ENCODE measurements around the gene TTLL5.

Gene TTLL5

GRCh38 chr14:75860561-75861160 is 199.6 kb downstream of the TTLL5 start:
- Histone ChIP-seq H3K36me3 (replicated peaks in 1 of 2; ENCODE audit: control insufficient read depth in 2 of 2, insufficient read depth in 2 of 2, low read length in 2 of 2) (peaks cover 0 to 9% of the 10 kb centered on the region in 2 donors), H3K9me3 (replicated peaks in 1 of 2; ENCODE audit: control insufficient read depth in 2 of 2, insufficient read depth in 1 of 2, low read depth in 1 of 2, low read length in 2 of 2) (no peaks in the 10 kb centered on the region), H4K91ac (ENCODE audit: low read depth, low read length, poor library complexity) (no peak overlapping the region), H3K14ac (ENCODE audit: low read length) (no peak overlapping the region), H2BK12ac (ENCODE audit: low read length) (no peak overlapping the region), H3K4me1 (ENCODE audit: control insufficient read depth in 2 of 2, insufficient read depth in 1 of 2, low read depth in 1 of 2, low read length in 2 of 2) (peaks cover 0 to 2% of the 10 kb centered on the region in 2 donors), H2AFZ (ENCODE audit: low read length) (no peak overlapping the region), H3K18ac (ENCODE audit: low read length) (no peak overlapping the region), H2BK15ac (ENCODE audit: low read length) (no peak overlapping the region), H2AK5ac (ENCODE audit: low read depth, low read length) (no peak overlapping the region), H3K27me3 (ENCODE audit: control insufficient read depth in 3 of 3, insufficient read depth in 3 of 3, low read depth in 1 of 3, low read length in 3 of 3) (no peaks in the 10 kb centered on the region), H3K27ac (replicated peaks; ENCODE audit: low read length) (no peak overlapping the region), H3K4me2 (ENCODE audit: insufficient read depth, low read length, poor library complexity, severe bottlenecking) (no peak overlapping the region), H2BK120ac (ENCODE audit: low read depth, low read length) (no peak overlapping the region), H3K79me1 (ENCODE audit: low read depth, low read length) (no peaks in the 10 kb centered on the region), H3K23ac (ENCODE audit: low read depth, low read length, poor library complexity) (no peak overlapping the region), H4K8ac (ENCODE audit: low read depth, low read length) (no peak overlapping the region), H3K4ac (ENCODE audit: low read length) (no peak overlapping the region), H2BK5ac (ENCODE audit: low read length) (no peak overlapping the region), H3K4me3 (ENCODE audit: low read length in 2 of 2) (no peak overlapping the region), H3K9ac (ENCODE audit: low read depth, low read length, poor library complexity) (no peak overlapping the region)
- no peak for DNase-seq (ENCODE audit: low spot score)
- WGBS, 2 donors (ENCODE audit: extremely low coverage in 2 of 2, insufficient read length in 2 of 2, insufficient replicate concordance in 1 of 2): no CpG with 5 or more reads among the region's 5 CpGs

GRCh38 chr14:75861161-75861621 is 200.1 kb downstream of the TTLL5 start:
- Histone ChIP-seq H4K91ac (ENCODE audit: low read depth, low read length, poor library complexity) (no peak overlapping the region), H2BK15ac (ENCODE audit: low read length) (no peak overlapping the region), H2AK5ac (ENCODE audit: low read depth, low read length) (no peak overlapping the region), H2BK5ac (ENCODE audit: low read length) (no peak overlapping the region), H3K27ac (replicated peaks; ENCODE audit: low read length) (no peak overlapping the region), H3K18ac (ENCODE audit: low read length) (no peak overlapping the region), H2BK12ac (ENCODE audit: low read length) (no peak overlapping the region), H3K36me3 (replicated peaks in 1 of 2; ENCODE audit: control insufficient read depth in 2 of 2, insufficient read depth in 2 of 2, low read length in 2 of 2) (peaks cover 0 to 7% of the 10 kb centered on the region in 2 donors), H3K4me2 (ENCODE audit: insufficient read depth, low read length, poor library complexity, severe bottlenecking) (no peak overlapping the region), H3K9ac (ENCODE audit: low read depth, low read length, poor library complexity) (no peak overlapping the region), H3K4me1 (ENCODE audit: control insufficient read depth in 2 of 2, insufficient read depth in 1 of 2, low read depth in 1 of 2, low read length in 2 of 2) (peaks cover 0 to 2% of the 10 kb centered on the region in 2 donors), H3K4me3 (ENCODE audit: low read length in 2 of 2) (no peak overlapping the region), H2AFZ (ENCODE audit: low read length) (no peak overlapping the region), H3K23ac (ENCODE audit: low read depth, low read length, poor library complexity) (no peak overlapping the region), H2BK120ac (ENCODE audit: low read depth, low read length) (no peak overlapping the region), H3K4ac (ENCODE audit: low read length) (no peak overlapping the region), H4K8ac (ENCODE audit: low read depth, low read length) (no peak overlapping the region), H3K9me3 (replicated peaks in 1 of 2; ENCODE audit: control insufficient read depth in 2 of 2, insufficient read depth in 1 of 2, low read depth in 1 of 2, low read length in 2 of 2) (no peaks in the 10 kb centered on the region), H3K14ac (ENCODE audit: low read length) (no peak overlapping the region), H3K79me1 (ENCODE audit: low read depth, low read length) (no peaks in the 10 kb centered on the region), H3K27me3 (ENCODE audit: control insufficient read depth in 3 of 3, insufficient read depth in 3 of 3, low read depth in 1 of 3, low read length in 3 of 3) (no peaks in the 10 kb centered on the region)
- WGBS, 2 donors (ENCODE audit: extremely low coverage in 2 of 2, insufficient read length in 2 of 2, insufficient replicate concordance in 1 of 2): no CpG with 5 or more reads among the region's 4 CpGs
- DNase-seq (ENCODE audit: low spot score): no peak

- no peak overlapping the region for H2AK5ac ChIP-seq (ENCODE audit: low read depth, low read length)
- no peak overlapping the region for H3K4me2 ChIP-seq (ENCODE audit: insufficient read depth, low read length, poor library complexity, severe bottlenecking)
- DNase-seq (ENCODE audit: low spot score): no peak
- no peak overlapping the region for H4K8ac ChIP-seq (ENCODE audit: low read depth, low read length)
- no peak overlapping the region for H2BK12ac ChIP-seq (ENCODE audit: low read length)
- H3K4me3 ChIP-seq (ENCODE audit: low read length in 2 of 2): no peak overlapping the region
- peaks cover 0 to 7% of the 10 kb centered on the region in 2 donors for H3K36me3 ChIP-seq (replicated peaks in 1 of 2; ENCODE audit: control insufficient read depth in 2 of 2, insufficient read depth in 2 of 2, low read length in 2 of 2)
- H3K18ac ChIP-seq (ENCODE audit: low read length): no peak overlapping the region
- no peaks in the 10 kb centered on the region for H3K27me3 ChIP-seq (ENCODE audit: control insufficient read depth in 3 of 3, insufficient read depth in 3 of 3, low read depth in 1 of 3, low read length in 3 of 3)
- H3K4ac ChIP-seq (ENCODE audit: low read length): no peak overlapping the region
- H3K27ac ChIP-seq (replicated peaks; ENCODE audit: low read length): no peak overlapping the region
- no peaks in the 10 kb centered on the region for H3K9me3 ChIP-seq (replicated peaks in 1 of 2; ENCODE audit: control insufficient read depth in 2 of 2, insufficient read depth in 1 of 2, low read depth in 1 of 2, low read length in 2 of 2)
- no peak overlapping the region for H2BK5ac ChIP-seq (ENCODE audit: low read length)
- no CpG with 5 or more reads among the region's 2 CpGs for WGBS, 2 donors (ENCODE audit: extremely low coverage in 2 of 2, insufficient read length in 2 of 2, insufficient replicate concordance in 1 of 2)
- H2BK15ac ChIP-seq (ENCODE audit: low read length): no peak overlapping the region
- H4K91ac ChIP-seq (ENCODE audit: low read depth, low read length, poor library complexity): no peak overlapping the region
- peaks cover 5 to 6% of the 10 kb centered on the region in 2 donors for H3K4me1 ChIP-seq (ENCODE audit: control insufficient read depth in 2 of 2, insufficient read depth in 1 of 2, low read depth in 1 of 2, low read length in 2 of 2)
- H3K23ac ChIP-seq (ENCODE audit: low read depth, low read length, poor library complexity): no peak overlapping the region
- no peaks in the 10 kb centered on the region for H3K79me1 ChIP-seq (ENCODE audit: low read depth, low read length)
- no peak overlapping the region for H3K14ac ChIP-seq (ENCODE audit: low read length)
- H2BK120ac ChIP-seq (ENCODE audit: low read depth, low read length): no peak overlapping the region
- no peak overlapping the region for H3K9ac ChIP-seq (ENCODE audit: low read depth, low read length, poor library complexity)
- H2AFZ ChIP-seq (ENCODE audit: low read length): no peak overlapping the region
Observed at GRCh38 chr14:75863221-75863620, 202.2 kb downstream of the TTLL5 start.

GRCh38 chr14:75864352-75864751 is 203.3 kb downstream of the TTLL5 start:
- H4K91ac ChIP-seq (ENCODE audit: low read depth, low read length, poor library complexity): no peak overlapping the region
- H2BK15ac ChIP-seq (ENCODE audit: low read length): no peak overlapping the region
- no peaks in the 10 kb centered on the region for H3K9me3 ChIP-seq (replicated peaks in 1 of 2; ENCODE audit: control insufficient read depth in 2 of 2, insufficient read depth in 1 of 2, low read depth in 1 of 2, low read length in 2 of 2)
- H2BK12ac ChIP-seq (ENCODE audit: low read length): no peak overlapping the region
- no peak overlapping the region for H2AFZ ChIP-seq (ENCODE audit: low read length)
- peaks cover 10 to 12% of the 10 kb centered on the region in 2 donors for H3K4me1 ChIP-seq (ENCODE audit: control insufficient read depth in 2 of 2, insufficient read depth in 1 of 2, low read depth in 1 of 2, low read length in 2 of 2)
- no peak overlapping the region for H3K4ac ChIP-seq (ENCODE audit: low read length)
- DNase-seq (ENCODE audit: low spot score): no peak
- WGBS, 2 donors (ENCODE audit: extremely low coverage in 2 of 2, insufficient read length in 2 of 2, insufficient replicate concordance in 1 of 2): no CpG with 5 or more reads among the region's 2 CpGs
- H3K14ac ChIP-seq (ENCODE audit: low read length): no peak overlapping the region
- H3K79me1 ChIP-seq (ENCODE audit: low read depth, low read length): no peaks in the 10 kb centered on the region
- no peak overlapping the region for H2BK5ac ChIP-seq (ENCODE audit: low read length)
- H3K4me3 ChIP-seq (ENCODE audit: low read length in 2 of 2): no peak overlapping the region
- no peaks in the 10 kb centered on the region for H3K27me3 ChIP-seq (ENCODE audit: control insufficient read depth in 3 of 3, insufficient read depth in 3 of 3, low read depth in 1 of 3, low read length in 3 of 3)
- no peak overlapping the region for H2AK5ac ChIP-seq (ENCODE audit: low read depth, low read length)
- H3K36me3 ChIP-seq (replicated peaks in 1 of 2; ENCODE audit: control insufficient read depth in 2 of 2, insufficient read depth in 2 of 2, low read length in 2 of 2): peaks cover 0 to 8% of the 10 kb centered on the region in 2 donors
- H4K8ac ChIP-seq (ENCODE audit: low read depth, low read length): no peak overlapping the region
- H3K18ac ChIP-seq (ENCODE audit: low read length): no peak overlapping the region
- H3K27ac ChIP-seq (replicated peaks; ENCODE audit: low read length): no peak overlapping the region
- no peak overlapping the region for H2BK120ac ChIP-seq (ENCODE audit: low read depth, low read length)
- no peak overlapping the region for H3K23ac ChIP-seq (ENCODE audit: low read depth, low read length, poor library complexity)
- no peak overlapping the region for H3K9ac ChIP-seq (ENCODE audit: low read depth, low read length, poor library complexity)
- H3K4me2 ChIP-seq (ENCODE audit: insufficient read depth, low read length, poor library complexity, severe bottlenecking): no peak overlapping the region

Data from neuronal stem cell (in vitro differentiated cells).